NCI-H1105 treated with DMSO at 0.1 percent for 48 hours (cell line): ENCODE measurements around the gene PAAF1.
"Not testable (repeated sequence)": the region's sequence is repeated elsewhere in the genome, so short reads cannot be mapped to it uniquely, and the experiment has no call there.

ENCODE experiments used
- DNase-seq: peaks from one replicate; lab custom pipeline; 2025; lab: John Stamatoyannopoulos, UW

Gene PAAF1, protein sequence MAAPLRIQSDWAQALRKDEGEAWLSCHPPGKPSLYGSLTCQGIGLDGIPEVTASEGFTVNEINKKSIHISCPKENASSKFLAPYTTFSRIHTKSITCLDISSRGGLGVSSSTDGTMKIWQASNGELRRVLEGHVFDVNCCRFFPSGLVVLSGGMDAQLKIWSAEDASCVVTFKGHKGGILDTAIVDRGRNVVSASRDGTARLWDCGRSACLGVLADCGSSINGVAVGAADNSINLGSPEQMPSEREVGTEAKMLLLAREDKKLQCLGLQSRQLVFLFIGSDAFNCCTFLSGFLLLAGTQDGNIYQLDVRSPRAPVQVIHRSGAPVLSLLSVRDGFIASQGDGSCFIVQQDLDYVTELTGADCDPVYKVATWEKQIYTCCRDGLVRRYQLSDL

DNA sequence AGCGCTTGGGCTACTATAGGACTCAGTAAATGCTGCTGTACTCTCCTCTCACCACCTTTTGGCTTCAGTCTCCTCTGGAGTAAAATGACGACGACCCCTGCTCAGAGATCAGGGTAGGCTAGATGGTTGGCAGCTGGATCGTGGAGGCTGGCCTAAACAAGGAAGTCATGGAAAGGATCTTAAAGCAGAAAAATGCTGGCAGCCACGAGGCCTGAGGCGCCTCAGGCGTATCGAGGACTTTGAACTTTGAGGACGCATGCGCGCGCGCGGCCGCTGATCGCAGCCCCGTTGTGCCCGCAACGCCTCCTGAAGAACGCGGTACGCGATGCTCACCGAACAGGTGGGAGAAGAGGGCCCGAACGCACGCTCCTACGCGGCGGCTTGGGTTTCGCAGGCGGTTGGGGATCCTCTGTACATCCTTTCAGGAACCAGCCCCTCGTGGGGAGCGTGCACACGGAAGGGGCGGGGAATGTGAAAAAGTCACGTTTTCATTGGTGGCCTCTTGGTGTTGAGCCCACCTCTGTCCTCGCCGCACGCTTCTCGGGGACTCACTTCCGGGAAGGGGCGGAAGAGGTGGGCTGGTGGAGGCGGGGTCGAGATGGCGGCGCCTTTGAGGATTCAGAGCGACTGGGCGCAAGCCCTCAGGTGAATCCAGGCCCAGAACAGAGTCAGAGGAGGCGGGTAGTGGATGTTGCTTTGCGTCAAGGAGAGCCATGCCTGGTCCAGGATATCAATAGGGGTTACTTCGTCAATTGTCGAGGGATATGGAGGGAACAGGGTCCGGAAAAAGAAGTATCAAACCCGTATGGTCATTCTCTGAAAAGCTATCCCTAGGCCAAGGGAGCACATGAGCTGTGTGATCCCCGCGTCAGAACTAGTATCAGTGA lies at the start of gene PAAF1, which contains the start of gene COA4:
Gene PAAF1 (plus strand): TSS at position 576 of the 887 bp plus-strand sequence. CDS start 23 bp downstream, at position 599.
Gene COA4 (minus strand): TSS at position 423 of the 887 bp plus-strand sequence. CDS start 3,468 bp downstream, outside the sequence.
- peak; percentile 98 for DNase-seq

DNA sequence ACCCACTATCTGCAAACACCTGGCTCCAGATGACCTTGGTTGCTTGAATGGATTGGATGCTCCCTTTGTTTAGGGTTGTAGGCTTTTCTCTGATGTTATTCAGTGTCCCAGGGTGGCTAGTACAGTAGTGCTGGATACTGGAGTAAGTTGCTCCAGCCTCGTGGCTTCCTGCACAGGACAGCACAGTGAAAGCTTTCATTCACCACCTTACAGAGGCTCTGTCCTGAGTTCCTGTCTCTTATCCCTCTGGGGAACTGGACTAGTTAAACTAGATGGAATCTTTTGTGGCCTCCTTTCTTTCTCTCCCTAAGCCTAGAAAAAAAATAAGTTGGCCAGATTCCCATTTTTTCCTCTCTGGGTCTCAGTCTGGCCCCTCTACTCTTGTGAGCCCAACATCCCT lies 46.5 kb upstream of the PAAF1 start:
- DNase-seq = no peak

DNA sequence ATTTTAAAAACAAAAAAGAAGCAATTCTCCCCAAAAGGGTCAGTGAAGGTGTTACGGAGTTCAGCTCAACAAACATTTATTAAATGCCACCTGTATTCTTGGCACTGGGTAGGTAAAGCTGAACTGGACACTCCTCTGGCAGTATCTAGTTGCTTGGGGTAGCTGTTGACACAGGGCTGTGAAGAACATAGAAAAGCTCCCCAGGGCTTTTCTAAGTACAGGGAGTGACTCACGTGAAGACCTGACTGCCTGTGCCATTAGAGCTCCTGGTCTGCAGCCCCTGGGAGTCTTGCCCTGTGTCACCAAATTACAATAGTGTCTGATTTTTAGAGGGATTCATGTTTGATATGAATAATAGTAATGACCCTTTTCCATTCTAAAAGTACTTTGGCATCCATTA lies 43.7 kb upstream of the PAAF1 start:
- DNase-seq = no peak

DNA sequence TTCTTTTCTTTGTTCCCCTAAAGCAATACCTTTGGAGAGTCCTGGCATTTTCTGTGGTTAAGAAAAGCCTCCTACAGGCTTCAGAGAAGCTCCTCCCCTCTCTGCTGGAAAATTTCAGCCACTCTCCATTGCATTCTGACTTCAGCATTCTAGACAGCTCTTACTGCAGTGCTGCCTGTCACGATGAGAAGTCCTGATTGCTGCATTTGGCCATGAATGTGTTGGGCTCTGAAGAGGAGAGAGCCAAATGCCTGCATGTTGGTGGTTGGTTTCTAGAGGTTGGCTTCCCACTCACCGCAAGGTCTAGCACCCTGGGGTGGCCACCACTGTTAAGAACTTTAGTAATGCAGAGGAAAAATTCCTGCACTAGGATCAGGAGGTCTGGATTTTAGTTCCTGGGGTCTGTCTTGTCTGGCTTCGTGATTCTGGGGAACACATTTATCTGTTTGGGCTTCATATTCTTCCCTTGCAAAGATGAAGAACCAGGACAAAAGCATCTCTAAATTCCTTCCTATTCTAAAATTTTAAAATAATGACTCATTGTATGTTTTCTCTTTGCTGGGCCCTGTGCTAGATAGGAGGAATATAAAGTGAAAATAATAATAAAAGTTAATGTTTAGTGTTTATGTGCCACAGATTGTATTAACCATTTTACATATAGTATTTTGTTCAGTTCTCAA lies 38.2 kb upstream of the PAAF1 start:
- DNase-seq = no peak

DNA sequence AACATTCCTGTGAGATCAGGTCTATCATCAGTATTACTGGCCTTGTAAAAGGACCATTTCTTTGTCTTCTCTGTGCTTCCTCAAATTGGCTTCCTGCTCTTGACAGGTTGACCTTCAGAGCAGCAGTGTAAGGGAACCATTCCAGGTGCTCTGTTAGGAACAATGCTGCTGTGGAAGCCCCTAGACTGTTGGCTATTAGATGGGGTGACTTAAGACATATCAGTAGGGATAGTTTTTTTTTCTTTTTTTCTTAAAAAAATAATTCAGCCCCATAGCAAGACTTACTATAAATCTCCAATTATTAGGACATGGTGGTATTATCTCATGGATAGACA lies 37.7 kb upstream of the PAAF1 start:
- no peak for DNase-seq

DNA sequence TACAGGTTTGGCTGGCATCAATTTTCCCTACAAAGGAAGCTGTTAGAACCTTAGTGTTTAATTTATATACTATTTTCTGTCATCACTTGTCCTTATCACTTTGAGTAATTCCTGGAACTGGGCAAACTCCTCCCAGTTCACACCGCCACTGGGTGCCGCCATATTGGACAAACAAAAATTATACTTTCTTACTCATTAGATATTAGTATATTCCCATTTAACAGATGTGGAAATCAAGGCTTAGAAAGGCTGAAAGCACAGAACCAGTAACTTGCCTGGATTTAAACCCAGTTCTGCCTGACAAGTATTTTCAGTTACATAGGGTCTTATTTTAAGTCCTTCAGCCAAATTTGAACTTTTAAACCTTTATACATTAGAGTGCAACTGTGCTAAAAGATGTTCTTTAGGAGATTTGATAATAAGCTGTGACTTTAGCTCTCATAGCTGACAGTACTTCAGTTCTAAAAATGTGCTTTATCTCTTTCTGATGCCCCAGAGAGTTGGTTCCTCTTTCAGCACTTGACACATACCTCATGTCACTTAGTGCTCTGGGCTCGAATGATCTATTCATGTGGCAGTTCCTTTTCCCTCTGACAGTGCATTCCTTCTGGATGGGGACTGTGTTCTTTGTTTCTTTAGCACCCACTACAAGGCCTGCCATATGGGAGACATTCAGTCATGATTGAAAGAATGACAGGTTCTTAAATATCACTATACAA lies 25.6 kb upstream of the PAAF1 start:
- no peak for DNase-seq

DNA sequence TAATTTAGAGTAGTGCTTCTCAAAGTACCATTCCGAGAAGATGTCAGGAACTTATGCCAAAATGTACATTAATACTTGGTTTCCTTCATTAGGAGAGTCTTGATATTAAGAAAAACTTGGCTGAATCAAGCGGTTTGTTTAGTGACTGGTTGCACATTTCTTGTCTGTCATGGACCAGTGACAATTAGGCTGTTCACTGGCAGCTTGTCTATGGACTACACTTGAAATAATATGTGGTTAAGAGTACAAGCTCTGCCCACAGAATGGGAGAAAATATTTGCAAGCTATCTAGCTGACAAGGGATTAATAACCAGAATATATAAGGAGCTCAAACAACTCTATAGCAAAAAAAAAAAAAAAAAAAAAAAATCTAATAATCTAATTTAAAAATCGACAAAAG lies 24.8 kb upstream of the PAAF1 start:
- DNase-seq = peak; percentile 62

DNA sequence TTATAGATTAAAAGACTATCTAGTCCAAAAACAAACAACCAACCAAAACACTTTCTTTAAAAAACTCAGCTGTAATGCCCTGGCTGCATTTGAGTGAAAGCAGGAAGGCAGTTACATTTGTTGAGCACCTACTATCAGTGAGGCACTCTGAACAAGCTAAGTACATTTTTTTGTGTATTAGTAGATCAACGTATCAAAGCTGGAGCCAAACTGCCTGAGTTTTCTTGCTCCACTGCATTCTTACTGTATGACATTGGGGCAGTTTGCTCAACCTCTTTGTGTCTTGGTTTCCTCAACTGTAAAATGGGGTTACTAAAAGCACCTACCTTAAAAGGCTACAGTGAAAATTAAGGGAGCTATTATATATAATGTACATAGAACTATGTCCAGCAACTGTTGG lies 22.1 kb upstream of the PAAF1 start:
- no peak for DNase-seq

DNA sequence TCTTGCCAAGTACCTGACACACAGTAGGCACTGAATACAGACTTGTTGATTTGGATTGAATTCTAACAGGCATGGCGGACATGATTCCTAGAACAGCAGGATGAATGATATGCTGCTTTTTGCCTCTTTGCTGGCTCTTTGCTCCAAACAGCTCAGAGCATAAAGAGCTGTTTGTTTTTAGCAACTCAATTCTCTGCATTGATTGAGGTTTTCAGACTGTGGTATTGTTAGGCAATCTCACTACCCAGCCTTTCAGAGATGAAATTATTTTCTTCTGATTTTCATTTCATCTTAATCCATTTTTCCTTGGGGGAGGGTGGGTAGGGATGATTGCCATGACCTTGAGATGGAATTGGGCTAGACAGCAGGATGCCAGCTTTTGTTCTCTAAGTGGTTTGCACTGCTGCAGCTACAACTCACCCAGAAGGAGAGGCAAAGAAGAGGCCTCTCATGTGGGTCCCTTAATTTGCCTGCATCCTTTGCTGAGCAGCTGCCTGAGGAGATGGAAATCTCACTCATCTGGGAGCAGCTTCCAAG lies 20.7 kb upstream of the PAAF1 start:
- no peak for DNase-seq

DNA sequence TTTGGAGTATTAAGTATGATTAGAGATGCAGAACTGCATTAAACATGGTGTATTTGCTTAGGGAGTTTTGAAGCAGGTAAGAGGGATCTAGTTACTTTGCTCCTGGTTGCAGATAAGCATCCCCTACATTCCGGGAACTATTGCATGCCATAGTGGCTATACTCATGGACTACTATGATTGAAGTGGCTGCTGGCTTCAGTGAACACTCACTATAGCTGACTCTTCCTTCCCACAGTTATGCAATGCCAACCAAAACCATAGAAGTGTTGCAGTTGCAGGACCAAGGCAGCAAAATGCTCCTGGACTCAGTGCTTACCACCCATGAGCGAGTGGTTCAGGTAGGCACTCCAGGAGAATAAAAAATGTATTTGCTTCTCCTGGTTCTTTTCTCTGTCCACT lies 17.1 kb upstream of the PAAF1 start:
- DNase-seq = no peak

DNA sequence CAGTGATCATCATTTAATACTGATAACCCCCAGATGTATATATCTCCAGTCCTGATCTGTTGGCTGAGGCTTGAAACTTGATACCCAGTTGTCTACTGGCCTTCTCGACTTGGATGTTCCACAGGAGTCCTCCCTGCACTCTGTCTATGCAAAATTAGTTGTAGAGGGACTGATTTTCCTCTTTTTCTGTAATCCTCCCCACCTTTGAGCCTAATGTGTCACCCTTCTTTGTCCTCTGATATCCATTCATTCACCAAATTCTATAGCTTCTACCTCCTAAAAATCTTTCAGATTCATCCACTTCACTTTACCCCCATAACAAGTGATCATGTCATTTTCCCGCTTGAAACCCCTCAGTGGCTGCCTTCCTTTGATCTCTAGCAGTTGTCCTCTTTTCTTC lies 16.6 kb upstream of the PAAF1 start:
- no peak for DNase-seq

DNA sequence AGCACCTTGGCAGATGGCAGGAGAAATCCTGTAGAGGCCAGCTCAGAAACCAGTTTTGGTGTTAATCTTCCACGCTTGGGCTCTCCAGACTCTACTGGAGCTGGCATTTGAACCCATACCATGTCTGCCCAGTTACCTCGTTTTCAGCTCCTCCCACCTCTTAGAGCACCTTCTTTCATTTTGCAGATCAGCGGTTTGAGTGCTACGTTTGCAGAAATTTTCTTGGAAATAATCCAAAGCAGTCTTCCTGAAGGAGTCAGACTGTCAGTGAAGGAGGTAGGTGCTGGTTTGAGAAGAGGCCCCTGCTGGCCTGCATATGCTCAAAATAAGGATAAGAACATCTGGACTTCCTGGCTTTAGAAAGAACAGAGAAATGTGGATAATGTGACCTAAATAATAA lies 13.8 kb upstream of the PAAF1 start:
- DNase-seq = no peak

DNA sequence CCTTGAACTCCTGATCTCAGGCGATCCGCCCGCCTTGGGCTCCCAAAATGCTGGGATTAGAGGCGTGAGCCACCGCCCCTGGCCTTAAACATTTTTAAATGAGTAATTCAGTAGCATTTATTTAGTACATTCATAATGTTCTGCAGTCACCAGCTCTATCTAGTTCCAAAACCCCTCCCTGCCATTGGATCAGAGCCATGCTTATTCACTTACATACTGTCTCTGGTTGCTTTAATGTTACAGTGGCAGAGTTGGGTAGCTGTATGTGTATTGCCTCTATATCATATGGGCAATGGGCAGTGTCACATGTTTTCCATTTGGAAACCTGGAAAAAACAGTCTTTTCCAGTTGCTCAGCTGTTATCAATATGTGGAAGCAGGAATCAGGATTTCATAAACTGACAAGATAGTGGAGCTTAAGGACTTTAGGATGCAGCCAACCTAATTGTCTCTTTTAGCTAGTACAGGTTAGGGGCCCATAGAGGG lies 10.7 kb upstream of the PAAF1 start:
- DNase-seq = no peak

DNA sequence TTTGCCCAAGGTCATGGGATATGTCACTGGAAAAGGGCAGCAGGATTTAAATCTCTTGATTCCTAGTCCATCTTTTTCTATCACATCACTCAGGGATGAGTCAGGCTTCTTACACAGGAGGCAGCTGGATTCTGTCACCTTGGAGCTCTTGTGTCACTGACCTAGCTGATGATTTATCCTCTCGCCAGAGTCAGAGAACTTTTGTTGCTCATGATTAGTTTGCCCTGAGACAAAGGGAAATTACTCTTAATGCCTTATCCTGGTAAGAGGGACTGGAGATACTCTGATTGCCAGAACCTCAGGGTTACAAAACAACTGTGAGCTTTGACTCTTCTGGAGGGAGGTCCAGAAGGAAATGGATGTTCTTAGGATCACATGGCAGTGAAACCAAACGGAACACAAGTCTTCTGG lies 10.2 kb upstream of the PAAF1 start:
- DNase-seq = no peak

DNA sequence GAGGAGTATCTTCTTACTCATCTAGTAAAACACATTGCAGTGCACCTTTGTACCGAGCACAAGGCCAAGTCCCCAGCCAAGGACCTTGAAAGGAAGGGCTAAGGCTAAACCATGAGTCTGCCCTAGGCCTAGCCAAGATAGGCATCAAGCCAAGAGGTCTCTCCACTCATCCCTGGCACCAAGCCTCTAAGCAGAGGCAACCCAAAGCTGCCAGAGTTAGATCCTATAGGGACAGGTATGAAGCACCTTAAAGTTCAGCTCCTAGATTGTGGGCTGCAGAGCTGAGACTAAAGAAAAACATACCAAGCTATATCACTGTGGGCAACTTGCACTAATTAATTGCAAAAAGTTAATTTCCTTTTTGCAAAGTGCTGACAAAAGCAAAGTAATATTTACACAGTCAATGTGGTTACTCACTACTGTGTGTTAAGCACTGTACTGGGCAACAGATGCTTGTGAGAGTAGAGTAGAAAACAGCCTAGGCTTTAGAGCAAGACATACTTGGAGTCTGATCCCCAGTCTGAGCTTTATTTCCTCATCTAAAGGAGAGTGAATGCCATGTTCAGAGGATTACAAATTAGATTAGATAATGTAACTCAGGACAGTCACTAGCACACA lies 7.4 kb upstream of the PAAF1 start:
- no peak for DNase-seq

DNA sequence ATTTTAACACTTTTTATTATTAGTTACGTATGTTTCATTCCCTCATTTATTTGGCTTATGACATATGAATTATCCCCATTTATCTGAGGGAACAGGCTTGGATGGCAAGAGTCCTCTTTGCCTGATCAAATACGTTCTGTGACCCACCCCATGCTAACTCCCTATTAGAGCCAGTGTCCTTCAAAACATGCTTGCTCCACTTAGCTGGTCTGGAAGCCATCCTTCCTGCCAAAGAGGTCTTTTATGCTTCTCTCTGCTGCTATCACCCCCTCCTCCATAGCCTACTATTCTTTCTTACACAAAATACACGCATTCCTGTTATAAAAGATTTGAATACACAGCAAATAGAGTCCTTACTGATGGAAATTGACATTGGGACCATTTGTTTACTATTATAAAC lies 6.5 kb upstream of the PAAF1 start:
- no peak for DNase-seq

DNA sequence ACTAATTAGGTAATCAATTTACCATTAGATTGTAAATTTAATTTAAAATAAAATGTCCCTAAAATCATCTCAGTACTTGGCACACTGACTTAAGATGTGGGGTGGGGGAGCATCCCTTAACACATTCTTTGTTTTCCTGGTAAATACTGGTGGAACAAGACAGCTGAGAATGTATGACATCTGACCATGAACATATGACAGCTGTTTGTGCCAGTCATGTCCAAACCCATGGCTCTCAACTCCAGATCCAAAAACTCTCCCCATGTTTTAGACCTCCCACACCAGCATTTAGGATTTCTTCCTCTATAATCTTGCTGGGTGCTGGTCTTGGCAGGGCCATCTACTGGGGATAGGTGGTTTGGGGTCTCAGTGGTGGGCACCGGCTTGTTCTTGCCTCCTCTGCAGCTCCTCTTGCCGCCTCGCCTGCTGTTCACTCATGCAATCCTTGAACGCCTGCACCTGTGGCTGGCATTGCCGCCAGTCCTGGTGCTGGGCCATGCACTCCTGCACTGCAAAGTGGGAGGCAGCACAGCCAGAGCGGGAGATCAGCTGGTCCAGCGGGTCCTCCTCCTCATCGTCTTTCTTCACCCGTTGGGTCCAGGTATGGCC lies 3.9 kb upstream of the PAAF1 start:
- no peak for DNase-seq

DNA sequence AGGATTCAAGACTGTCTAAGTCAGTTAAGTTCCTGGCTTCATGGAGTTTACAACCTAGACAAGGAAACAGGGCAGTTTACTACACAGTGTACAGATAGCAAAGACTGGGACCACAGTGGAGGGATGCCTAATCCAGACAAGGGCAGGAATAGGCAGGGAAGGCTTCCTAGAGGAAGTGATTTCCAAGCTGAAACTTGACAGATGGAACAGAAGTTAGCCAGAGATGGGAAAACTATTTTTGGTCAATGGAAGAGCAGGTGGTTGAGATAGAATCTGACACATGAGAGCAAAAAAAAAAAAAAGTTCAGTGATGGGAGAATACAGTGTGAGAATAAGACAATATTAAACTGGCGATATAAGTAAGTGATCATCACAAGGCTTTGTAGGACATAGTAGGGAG lies 1.4 kb upstream of the PAAF1 start:
- DNase-seq = no peak

DNA sequence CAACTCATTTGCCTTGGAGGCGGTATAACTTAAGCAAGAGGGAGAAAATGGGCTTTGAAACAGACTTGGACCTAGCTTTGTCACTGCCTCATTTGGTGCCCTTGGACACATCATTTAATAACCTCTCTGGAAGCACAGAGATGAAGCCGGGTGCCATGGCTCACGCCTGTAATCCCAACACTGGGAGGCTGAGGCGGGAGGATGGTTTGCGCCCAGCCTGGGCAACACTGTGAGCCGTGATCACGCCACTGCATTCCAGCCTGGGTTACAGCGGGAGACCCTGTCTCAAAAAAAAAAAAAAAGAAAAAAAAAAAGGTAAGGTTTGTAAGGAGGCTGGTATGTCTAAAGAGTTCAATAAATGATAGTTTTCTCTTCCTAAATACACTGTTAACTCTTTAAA lies 959 bp upstream of the PAAF1 start:
- no peak for DNase-seq

DNA sequence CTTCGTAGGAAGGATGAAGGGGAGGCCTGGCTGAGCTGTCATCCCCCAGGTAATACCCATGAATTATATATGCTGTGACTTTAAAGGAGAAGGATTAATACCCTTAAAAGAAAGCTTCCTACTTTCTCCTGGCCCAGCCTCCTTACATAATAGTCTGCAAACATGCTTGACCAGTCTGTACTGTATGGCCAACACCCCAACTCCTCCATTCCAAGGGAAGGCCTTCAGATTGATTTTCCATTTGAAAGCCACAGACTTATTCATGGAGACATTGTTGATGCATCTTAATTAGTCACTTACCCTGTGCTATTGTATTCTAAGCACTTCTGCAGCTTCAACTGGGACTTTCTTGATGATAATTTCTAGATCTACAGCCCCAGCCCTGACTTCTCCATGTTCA lies 2.0 kb downstream of the PAAF1 start:
- DNase-seq = no peak

DNA sequence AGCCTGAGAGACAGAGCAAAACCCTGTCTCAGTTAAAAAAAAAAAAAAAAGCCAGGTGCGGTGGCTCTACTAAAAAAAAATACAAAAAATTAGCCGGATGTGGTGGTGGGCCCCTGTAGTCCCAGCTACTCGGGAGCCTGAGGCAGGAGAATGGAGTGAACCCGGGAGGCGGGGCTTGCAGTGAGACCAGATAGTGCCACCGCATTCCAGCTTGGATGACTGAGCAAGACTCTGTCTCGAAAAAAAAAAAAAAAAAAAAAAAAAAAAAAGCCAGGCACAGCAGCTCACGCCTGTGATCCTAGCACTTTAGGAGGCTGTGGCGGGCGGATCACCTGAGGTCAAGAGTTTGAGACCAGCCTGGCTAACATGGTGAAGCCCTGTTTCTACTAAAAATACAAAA lies 3.6 kb downstream of the PAAF1 start:
- not testable (repeated sequence) for DNase-seq
